ENCODE results near the gene SYK.

SYK gene

GRCh38 chr9:90805006-90805996 is 3.7 kb downstream of the SYK start:
- H3K4me3 ChIP-seq (ENCODE audit: low read depth, low read length) = no peak overlapping the region
- TF ChIP-seq, protein P1, sequence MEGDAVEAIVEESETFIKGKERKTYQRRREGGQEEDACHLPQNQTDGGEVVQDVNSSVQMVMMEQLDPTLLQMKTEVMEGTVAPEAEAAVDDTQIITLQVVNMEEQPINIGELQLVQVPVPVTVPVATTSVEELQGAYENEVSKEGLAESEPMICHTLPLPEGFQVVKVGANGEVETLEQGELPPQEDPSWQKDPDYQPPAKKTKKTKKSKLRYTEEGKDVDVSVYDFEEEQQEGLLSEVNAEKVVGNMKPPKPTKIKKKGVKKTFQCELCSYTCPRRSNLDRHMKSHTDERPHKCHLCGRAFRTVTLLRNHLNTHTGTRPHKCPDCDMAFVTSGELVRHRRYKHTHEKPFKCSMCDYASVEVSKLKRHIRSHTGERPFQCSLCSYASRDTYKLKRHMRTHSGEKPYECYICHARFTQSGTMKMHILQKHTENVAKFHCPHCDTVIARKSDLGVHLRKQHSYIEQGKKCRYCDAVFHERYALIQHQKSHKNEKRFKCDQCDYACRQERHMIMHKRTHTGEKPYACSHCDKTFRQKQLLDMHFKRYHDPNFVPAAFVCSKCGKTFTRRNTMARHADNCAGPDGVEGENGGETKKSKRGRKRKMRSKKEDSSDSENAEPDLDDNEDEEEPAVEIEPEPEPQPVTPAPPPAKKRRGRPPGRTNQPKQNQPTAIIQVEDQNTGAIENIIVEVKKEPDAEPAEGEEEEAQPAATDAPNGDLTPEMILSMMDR (IDR thresholded peaks at IDR 0.05; ENCODE audit: low read depth, low read length) = no peak
- DNase-seq (ENCODE audit: low read depth, low spot score) = no peak
- in situ Hi-C loops (cut with HindIII; ENCODE audit: low sequenced_read_pairs) = no loop called here

GRCh38 chr9:90807006-90807405 is 5.4 kb downstream of the SYK start:
- TF ChIP-seq, protein P1 (IDR thresholded peaks at IDR 0.05; ENCODE audit: low read depth, low read length) = no peak
- H3K4me3 ChIP-seq (ENCODE audit: low read depth, low read length) = no peak overlapping the region
- in situ Hi-C loops (cut with HindIII; ENCODE audit: low sequenced_read_pairs) = no loop called here
- no peak for DNase-seq (ENCODE audit: low read depth, low spot score)

GRCh38 chr9:90808398-90808797 is 6.8 kb downstream of the SYK start:
- H3K4me3 ChIP-seq (ENCODE audit: low read depth, low read length) = no peak overlapping the region
- TF ChIP-seq, protein P1 (IDR thresholded peaks at IDR 0.05; ENCODE audit: low read depth, low read length) = no peak
- in situ Hi-C loops (cut with HindIII; ENCODE audit: low sequenced_read_pairs) = no loop called here
- no peak for DNase-seq (ENCODE audit: low read depth, low spot score)

GRCh38 chr9:90808890-90809685 is 7.5 kb downstream of the SYK start:
- in situ Hi-C loops (cut with HindIII; ENCODE audit: low sequenced_read_pairs) = no loop called here
- no peak for DNase-seq (ENCODE audit: low read depth, low spot score)
- TF ChIP-seq, protein P1 (IDR thresholded peaks at IDR 0.05; ENCODE audit: low read depth, low read length) = no peak
- no peak overlapping the region for H3K4me3 ChIP-seq (ENCODE audit: low read depth, low read length)

- TF ChIP-seq, protein P1 (IDR thresholded peaks at IDR 0.05; ENCODE audit: low read depth, low read length) = no peak
- DNase-seq (ENCODE audit: low read depth, low spot score) = no peak
- in situ Hi-C loops (cut with HindIII; ENCODE audit: low sequenced_read_pairs) = no loop called here
- no peak overlapping the region for H3K4me3 ChIP-seq (ENCODE audit: low read depth, low read length)
Observed at GRCh38 chr9:90810691-90811090, 9.1 kb downstream of the SYK start.

DNA sequence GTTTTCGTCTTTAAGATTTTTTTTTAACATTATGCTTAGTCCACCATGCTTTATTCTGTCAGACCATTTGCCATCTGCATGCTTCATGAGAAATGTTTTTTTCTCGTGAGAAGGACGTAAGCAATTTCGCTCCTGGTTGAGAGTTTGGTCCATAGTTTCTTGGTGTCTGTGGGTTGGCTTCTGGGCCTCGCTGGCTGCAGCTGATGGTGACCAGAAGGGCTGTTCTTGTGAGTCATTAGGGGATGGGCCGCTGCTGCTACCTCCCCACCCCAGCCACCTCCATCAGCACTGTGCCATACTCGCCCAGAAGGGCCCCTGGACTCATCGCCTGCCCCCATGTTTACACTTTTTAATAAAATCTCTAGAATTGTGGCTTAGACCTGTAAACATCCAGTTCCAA is 11.4 kb downstream of the SYK start:
- H3K4me3 ChIP-seq (ENCODE audit: low read depth, low read length) = no peak overlapping the region
- no peak for DNase-seq (ENCODE audit: low read depth, low spot score)
- in situ Hi-C loops (cut with HindIII; ENCODE audit: low sequenced_read_pairs) = no loop called here
- TF ChIP-seq, protein P1 (IDR thresholded peaks at IDR 0.05; ENCODE audit: low read depth, low read length) = no peak
